Measurements from ENCODE around the gene ITGB3. TPM values are rescaled to one million over a fixed set of nuclear protein-coding genes. Genes with fewer than 3 reads are reported as not detected.

Gene ITGB3
- total RNA-seq, 3 donors from 2014 or later: 3.8 to 29.8 (median 14.6) TPM

Other genes starting within 250 kb of the ITGB3 start
- 10 to 100 TPM; 63.2 to 73.7 (median 65.0) TPM for gene CDC27, start 64.5 kb upstream of the ITGB3 start, total RNA-seq
- gene MYL4, start 44.5 kb upstream of the ITGB3 start, total RNA-seq: not detected
- 10 to 100 TPM in 2 of 3 donors, 1 to 10 TPM in 1; 8.8 to 16.4 (median 10.8) TPM for gene EFCAB13, start 70.1 kb downstream of the ITGB3 start, total RNA-seq

Measured in breast epithelium (tissue), 3 donors.